Embryonic facial prominence (tissue), 1 donor: ENCODE data around the gene EIPR1.
"Not testable (repeated sequence)": the region's sequence is repeated elsewhere in the genome, so short reads cannot be mapped to it uniquely, and the experiment has no call there.

Source experiments
- DNase-seq: peaks from one replicate; pipeline ENCODE4 v3.0.0-alpha.2; 2016; ENCODE audit errors: extremely low spot score

The EIPR1 gene

DNA sequence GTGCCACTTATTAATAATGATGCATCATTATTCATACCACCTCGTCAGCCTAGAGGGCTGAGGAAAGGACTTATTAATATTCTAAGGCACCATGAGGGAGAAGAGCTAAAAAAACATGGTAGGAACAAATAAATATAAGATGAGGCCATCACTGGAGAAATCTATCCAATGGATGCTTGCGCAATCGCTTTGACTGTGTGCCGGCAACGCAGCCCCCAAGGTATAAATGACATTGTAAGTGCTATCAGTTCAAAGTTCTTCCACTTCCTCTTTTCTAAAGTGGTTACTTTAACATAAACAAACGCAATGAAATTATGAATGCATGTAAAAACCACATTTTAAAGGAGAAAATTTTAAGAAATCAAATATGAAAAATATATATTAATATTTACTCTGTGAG is 164.6 kb downstream of the EIPR1 start:
- no peak for DNase-seq

- no peak for DNase-seq
These were observed 165.6 kb downstream of the EIPR1 start for GRCh38 chr2:3212061-3212362.

- no peak for DNase-seq
These were observed 166.2 kb downstream of the EIPR1 start for GRCh38 chr2:3211256-3212060.

DNA sequence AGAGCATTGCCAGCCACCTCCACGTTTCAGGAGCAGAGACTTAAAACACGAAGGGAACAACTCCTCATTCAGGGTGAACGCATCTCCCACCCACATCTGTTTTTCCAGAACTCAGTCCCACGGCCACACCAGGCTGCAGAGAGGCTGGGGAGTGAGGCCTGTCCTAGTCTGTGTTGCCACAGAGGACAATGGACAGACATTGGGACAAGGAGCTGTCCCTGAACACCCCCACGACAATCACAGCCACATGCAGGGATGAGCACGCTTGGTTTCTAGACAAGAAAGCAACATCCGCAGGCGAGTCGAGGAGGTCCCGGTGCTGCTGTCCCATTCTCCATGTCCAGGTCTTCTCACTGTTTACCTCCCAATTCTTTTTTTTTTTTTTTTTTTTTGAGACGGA is 167.4 kb downstream of the EIPR1 start:
- no peak for DNase-seq

- no peak for DNase-seq
These were observed 168.4 kb downstream of the EIPR1 start for GRCh38 chr2:3209258-3209657.

- DNase-seq, result no peak
These were observed 169.0 kb downstream of the EIPR1 start for GRCh38 chr2:3208591-3208990.

GRCh38 chr2:3208179-3208578 is 169.4 kb downstream of the EIPR1 start:
- no peak for DNase-seq

DNA sequence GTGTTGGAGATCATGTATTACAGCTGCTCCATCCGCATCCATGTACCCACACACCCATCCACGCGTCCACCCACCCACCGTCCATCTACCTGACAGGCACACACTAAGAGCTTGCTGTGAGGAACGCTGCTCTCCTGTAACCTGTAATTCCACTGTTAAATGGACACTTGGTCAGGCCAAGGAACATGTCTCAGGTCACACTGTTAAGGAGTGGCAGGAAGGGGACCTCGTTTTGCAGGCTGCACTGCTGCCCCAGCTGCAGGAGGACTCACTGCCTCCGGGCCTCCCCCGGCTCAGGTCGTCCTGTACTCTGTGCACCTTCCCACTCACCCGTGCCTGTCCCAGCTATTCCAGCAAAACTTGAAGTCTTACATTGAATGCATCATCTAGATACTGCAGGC is 170.5 kb downstream of the EIPR1 start:
- DNase-seq, result no peak

- DNase-seq, result no peak
These were observed 171.8 kb downstream of the EIPR1 start for GRCh38 chr2:3205845-3206244.

DNA sequence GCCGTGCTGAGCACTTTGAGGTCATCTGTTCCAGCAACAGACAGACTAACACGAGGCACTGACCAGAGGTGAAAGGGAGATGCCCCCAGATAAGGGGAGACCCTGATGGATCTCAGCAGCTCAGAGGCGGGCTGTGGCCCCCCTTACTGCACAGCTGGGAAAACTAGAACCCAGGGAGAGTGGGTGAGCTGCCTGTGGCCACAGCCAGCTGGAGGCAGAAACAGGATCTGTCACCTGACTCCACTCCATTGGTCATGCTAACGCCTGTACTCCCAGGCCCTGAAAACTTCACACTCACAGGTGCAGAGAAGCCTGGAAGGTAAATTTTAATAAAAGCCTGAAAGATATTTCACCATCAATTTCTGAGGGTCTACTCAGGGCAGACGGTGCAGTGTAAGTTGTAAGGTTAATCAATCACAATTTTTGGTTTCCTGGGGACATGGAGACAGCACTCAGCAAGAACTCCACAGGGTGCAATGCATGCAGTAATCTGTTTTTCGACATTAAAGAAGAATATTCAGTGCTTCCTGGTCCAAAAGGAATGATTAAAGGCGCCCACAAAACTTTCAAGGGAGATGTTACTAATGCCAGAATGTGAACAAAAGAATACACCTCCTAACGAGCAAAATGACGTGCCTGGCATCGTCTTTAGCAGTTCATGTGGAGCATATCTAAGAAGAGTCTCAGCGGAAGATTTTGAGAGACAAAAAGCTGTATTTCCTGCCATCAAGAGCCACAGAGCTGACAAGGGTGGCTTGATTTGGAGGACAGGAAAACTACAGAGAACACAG is 173.4 kb downstream of the EIPR1 start:
- no peak for DNase-seq

DNA sequence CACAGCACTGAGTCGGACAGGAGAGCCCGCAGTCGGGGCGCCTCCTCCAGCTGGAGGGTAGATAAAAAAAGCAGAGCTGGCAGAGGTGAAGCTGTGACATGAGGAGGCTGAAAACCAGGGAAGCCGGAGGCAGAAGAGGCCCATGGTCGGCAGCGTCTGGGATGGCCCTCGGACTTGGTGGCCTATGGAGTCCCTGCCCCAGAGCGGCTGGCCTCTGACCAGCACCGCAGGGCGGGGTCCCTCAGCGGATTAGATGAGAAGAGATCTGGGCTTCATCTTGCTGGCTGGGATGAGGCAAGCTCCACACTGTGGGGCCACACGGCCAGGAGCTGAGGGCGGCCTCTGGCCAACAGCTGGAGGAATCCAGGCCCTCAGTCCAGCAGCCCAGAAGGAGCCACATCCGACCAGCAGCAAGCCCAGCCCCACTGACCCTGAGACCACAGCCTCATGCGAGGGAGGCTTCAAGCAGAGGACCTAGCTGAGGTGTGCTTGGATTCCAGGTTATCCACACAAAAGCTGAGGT is 174.1 kb downstream of the EIPR1 start:
- no peak for DNase-seq

- no peak for DNase-seq
These were observed 174.7 kb downstream of the EIPR1 start for GRCh38 chr2:3202926-3203325.

DNA sequence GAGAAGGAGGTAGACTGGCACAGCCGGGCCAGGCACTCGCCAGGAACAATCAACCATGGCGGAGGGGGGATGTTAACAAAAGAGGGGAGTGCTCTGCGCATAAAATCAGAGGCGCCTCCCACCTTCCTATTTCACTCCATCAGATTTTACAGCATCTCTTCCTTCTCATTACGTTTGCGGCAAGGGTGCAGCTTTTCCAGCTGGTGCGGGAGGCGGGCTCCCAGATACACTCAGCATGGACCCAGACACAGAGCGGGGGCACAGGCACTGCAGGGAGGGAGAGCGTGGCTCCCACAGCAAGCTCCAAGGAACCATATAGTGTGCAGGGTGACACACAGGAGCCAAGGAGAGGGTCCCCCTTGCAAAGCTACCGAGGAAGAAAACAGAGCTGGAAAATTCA is 176.3 kb downstream of the EIPR1 start:
- DNase-seq, result no peak

DNA sequence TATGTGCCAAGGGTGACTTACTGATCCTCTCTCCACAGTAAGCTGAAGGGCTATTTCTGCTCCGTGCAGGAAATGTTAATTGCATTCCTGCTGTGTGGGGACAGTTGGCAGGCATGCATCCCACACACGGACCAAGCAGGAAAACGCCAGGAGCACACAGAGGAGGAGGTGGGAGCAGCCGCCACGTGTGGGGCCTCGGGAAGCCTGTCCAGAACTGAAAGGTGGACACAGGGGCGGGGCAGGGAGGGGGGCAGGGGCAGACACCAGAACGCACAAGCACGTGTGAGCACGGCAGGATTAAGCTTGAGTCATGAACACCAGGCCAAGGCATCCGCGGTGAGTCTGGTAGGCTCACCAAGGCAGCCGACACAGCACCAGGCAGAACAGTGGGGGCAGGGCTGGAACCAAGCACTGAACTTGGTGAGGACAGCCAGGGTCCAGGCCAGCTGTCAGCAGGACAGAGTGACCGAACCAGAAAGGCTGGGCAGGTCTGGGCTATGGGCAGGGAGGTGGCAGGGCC is 177.1 kb downstream of the EIPR1 start:
- DNase-seq, result no peak

DNA sequence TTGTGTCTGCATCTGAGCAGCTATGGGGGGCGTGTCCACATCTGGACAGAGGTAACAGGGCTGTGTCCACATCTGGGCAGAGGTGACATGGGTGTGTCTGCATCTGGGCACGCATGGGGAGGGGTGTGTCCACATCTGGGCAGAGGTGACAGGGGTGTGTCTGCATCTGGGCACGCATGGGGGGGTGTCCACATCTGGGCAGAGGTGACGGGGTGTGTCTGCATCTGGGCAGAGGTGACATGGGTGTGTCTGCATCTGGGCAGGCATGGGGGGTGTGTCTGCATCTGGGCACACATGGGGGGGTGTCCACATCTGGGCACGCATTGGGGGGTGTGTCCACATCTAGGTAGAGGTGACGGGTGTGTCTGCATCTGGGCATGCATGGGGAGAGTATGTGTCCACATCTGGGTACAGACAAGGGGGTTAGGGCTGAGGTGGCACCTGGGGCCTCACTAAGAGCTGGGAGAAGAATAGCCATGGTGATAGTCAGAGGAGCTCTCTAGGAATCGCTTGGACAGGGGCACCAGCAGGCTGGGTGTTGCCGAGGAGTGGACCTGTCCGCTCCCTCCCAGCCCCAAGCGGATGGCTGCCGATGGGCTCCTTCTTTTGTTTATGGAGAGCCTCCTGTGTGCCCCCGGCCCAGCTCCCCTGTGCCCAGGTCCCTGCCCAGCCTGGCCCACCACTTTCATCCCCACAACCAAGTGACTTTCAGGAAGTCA is 177.8 kb downstream of the EIPR1 start:
- no peak for DNase-seq

- DNase-seq, result not testable (repeated sequence)
These were observed 178.9 kb downstream of the EIPR1 start for GRCh38 chr2:3198671-3199192.

DNA sequence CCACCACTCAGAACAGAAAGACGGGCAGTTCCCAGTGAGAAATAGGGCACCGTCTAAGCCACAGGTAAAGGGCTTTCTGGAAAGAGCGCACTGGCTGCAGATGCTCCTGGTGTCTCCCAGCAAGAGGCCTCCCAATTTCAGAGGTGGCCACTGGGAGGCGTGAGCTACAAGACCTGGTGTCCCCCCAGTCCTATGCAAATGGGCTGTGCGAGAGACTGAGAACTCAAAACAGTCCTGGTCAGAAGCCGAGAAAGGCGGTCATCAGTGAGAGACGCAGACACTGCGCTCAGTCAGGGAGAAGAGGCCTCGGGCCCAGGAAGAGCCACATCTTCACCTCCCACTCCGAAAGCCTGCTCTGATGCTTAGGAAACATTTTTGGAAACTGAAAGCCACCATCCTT is 179.5 kb downstream of the EIPR1 start:
- no peak for DNase-seq

DNA sequence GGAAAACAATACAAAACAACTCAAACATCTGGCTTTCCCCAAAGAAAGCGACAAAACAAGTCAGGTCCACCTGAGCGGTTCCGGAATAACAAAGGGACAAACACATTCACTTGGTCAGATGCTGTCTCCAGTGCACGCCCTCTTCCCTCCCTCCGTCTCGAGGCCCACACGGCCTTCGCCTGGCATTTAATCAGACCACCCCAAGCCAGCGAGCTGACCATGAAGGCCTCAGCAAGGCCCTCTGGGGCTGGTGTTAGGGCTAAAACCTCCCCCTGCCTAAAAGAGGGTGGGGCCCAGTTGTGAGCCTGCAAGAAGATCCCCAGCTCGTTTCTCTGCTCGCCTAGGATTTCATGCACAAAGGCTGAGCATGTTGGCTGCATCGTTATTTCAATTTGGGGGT is 180.3 kb downstream of the EIPR1 start:
- no peak for DNase-seq

- no peak for DNase-seq
These were observed 180.9 kb downstream of the EIPR1 start for GRCh38 chr2:3196716-3197115.

DNA sequence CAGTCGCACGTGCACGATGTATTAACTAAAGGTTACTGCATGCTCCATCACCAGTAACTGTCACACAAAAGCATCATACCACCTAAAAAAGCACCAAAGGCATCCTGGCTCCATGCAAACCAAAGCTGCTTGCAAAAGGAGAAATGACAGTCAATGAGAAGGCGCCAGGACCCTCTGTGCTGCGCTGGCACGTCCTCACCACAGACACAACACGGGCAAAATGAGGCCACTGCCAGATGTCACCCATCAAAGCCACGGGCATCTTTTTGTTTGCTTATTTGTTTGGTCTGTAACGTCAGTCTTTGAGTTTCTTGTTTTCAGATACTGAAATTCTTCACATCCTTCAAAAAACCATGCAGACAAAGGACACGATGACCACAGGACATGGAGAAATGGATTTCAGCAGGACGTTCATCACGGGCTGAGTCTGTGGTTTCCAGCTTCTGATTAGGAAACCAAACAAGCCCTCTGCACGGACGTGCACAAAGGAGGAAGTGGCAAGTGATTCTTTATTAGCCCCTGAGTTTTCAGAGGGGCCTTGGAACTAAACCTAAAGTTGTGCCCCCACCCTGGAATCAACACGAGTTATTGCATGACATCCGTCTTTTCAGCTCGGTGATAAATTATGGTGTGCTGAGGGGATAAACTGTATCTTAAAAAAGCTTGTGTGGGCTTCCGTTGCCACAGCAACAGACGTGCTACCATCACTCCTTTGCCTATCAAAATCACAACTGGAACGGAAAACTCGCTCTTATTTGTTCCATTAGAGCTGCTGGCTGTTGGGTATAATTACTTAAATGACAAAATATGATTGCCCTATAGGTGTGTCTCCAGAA is 181.8 kb downstream of the EIPR1 start:
- DNase-seq, result no peak

GRCh38 chr2:3194828-3195227 is 182.8 kb downstream of the EIPR1 start:
- DNase-seq, result no peak
